Muscle of arm (tissue), 14 donors: ENCODE results near the gene RNF208. TPM values are rescaled to one million over a fixed set of nuclear protein-coding genes. Genes with fewer than 3 reads are reported as not detected.
"Not testable (repeated sequence)": the region's sequence is repeated elsewhere in the genome, so short reads cannot be mapped to it uniquely, and the experiment has no call there.

ENCODE experiments used
- DNase-seq: peaks from one replicate; pipeline ENCODE4 v3.0.0-alpha.2; 2013
- long read RNA-seq, 11 donors: transcript quantifications; one replicate each; lab custom pipeline, GENCODE V29; 2026
- polyA plus RNA-seq, 12 donors: library from polyadenylated mRNA; unstranded; fragments of 120-200 nt; gene quantifications; one replicate each; pipeline ENCODE4 v1.2.1, GENCODE V29; 2013; ENCODE audit not compliant: insufficient read length in 12 of 12

RNF208 gene
- 1 to 10 TPM in 10 of 12 donors, not detected in 2; 1.7 to 7.1 (median 2.3) TPM for polyA plus RNA-seq
- long read RNA-seq, donor 1, transcript RNF208-201 (1 exons, 1,077 nt) = major isoform, 5 of 5 reads
- long read RNA-seq, donor 1, partial matches to known transcripts = 0 of 5 reads
- long read RNA-seq, donor 1, other reads (novel, unspliced or antisense) = 0 of 5 reads
- long read RNA-seq, donor 2, partial matches to known transcripts = 0 of 3 reads
- long read RNA-seq, donor 2, other reads (novel, unspliced or antisense) = 0 of 3 reads
- long read RNA-seq, donor 3 = 0 reads
- long read RNA-seq, donor 4 = 0 reads
- long read RNA-seq, donor 5 = 0 reads
- long read RNA-seq, donor 6, partial matches to known transcripts = 0 of 3 reads
- long read RNA-seq, donor 6, other reads (novel, unspliced or antisense) = 0 of 3 reads
- long read RNA-seq, donor 7 = 0 reads
- long read RNA-seq, donor 8, partial matches to known transcripts = 0 of 3 reads
- long read RNA-seq, donor 8, other reads (novel, unspliced or antisense) = 0 of 3 reads
- long read RNA-seq, donor 9, partial matches to known transcripts = 0 of 1 reads
- long read RNA-seq, donor 9, other reads (novel, unspliced or antisense) = 0 of 1 reads
- long read RNA-seq, donor 10, partial matches to known transcripts = 0 of 1 reads
- long read RNA-seq, donor 10, other reads (novel, unspliced or antisense) = 0 of 1 reads
- long read RNA-seq, donor 11, partial matches to known transcripts = 0 of 2 reads
- long read RNA-seq, donor 11, other reads (novel, unspliced or antisense) = 0 of 2 reads

DNA sequence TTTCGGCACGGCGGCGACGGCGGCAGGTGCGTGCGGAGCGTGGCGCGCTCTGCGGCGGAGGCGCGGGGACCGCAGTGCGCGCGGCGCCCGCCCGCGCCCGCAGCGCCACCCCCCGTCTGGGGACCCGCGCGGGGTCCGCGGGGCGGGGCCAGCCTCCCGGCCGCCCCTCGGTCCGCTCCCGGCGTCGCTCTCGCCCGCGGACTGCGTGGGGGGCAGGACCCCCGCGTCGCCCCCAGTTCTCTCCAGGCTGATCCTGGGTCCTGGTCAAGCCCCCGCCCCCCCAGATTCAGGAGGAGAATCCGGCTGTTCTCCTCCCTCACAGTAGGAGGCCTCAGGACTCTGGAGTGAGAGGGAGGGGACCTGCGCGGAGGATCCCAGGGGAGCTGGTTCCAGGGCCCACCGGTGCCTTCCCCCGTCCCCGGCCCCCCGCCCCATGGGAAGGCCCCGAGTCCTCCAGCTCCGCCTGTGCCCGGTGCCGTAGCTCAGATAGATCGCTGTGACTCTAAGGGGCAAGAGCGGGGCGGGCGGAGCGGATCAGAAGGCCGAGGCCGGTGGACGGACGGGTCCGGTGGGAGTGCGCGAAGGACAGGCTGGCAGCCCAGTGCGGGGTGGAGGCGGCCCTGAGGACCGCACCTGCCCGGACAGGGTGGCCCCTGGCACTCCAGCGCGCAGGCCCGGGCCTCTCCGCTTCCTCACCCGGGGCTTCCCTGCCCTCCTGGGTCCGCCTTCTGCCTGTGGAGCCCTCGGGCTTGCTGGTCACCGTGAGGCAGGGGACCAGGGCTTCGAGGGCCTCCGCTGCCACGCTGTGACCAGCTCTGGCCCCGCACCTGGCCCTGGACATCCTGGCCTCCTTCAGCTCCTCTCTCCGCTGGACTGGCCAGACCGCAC is at the start of gene RNF208:
Gene RNF208 (minus strand): TSS at position 51 of the 888 bp plus-strand sequence. CDS start 1,028 bp downstream, outside the sequence.
- DNase-seq = no peak

DNA sequence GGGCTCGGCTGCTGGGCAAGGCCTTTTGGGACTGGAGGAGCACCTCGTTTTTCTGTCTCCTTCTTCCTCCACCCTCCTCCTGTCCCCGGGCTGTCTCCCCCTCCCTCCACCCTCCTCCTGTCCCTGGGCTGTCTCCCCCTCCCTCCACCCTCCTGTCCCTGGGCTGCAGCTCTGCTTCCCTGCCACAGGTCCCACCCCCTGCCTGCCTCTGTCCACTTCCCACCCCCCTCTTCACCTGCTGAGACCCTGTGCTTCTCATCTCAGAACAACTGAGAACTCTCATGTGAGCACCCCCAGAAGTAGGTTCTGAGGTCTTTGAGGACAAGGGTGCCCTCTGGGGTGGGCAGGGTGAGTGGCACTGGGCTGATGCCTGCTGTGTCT is 49.6 kb upstream of the RNF208 start:
- no peak for DNase-seq

GRCh38 chr9:137270929-137271695 is 49.1 kb upstream of the RNF208 start:
- DNase-seq = no peak

DNA sequence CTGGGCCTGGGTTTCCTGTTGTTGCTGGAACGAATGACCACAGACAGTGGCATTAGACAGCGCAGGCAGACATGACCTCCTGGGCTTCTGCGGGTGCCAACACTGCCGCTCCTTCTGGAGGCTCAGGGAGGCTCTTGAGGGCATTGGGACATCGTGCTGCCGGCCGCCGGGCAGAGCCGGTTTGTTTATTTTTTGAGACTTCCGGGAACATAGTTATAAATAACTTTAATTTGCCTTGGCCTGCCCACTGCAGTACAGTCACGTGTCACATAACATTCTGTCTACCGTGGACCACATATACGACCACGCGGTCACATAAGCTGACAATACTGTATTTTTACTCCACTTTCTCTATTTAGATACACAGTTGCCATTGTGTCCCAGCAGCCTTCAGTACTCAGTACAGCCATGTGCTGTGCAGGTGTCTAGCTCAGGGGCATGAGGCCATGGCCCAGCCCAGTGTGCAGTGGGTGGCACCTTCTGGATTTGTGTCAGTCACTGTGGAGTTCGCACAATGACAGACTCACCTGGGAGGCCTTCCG is 47.3 kb upstream of the RNF208 start:
- DNase-seq = no peak

DNA sequence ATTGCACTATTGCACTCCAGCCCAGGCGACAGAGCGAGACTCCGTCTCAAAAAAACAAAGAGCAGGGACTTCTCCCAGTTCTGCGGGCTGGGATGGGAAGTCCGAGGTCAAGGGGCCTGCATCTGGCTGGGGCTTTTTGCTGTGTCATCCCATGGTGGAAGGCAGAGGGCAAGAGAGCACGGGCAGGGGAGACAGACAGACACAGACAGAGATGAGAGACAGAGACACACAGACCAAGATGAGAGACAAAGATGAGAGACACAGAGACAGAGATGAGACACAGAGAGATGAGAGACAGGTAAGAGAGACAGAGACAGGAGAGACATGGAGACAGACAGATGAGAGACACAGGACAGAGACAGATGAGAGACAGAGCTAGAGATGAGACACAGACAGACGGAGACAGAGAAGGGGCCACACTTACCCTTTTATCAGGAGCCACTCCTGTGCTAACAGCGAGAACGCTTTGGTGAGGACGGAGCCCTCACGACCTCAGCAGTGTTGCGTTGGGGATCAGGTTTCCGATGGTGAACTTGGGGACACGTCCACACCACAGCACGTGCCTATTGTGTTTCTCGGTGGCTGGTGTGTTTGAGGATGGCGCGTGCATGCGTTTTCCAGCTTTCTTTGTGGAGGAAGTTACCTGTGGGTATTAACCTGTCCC is 46.6 kb upstream of the RNF208 start:
- no peak for DNase-seq

DNA sequence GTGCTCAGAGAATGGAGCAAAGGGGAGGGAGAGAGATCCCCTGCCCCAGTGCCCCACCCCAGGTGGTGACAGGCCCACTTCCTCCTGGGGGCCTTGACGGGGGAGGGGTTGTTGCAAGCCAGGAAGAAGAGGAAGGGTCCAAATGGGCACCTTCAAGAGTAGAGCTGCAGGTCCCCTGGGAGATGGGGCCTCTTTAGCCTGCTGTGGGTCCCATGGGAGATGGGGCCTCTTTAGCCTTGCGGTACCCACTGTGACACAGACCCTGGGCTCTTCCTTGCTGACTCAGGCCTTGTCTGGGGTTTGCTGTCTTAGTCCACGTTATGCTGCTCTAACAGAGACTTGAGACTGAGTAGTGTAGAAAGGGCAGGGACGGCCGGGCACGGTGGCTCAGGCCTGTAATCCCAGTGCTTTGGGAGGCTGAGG is 45.9 kb upstream of the RNF208 start:
- DNase-seq = no peak

GRCh38 chr9:137266585-137267453 is 44.8 kb upstream of the RNF208 start:
- no peak for DNase-seq

DNA sequence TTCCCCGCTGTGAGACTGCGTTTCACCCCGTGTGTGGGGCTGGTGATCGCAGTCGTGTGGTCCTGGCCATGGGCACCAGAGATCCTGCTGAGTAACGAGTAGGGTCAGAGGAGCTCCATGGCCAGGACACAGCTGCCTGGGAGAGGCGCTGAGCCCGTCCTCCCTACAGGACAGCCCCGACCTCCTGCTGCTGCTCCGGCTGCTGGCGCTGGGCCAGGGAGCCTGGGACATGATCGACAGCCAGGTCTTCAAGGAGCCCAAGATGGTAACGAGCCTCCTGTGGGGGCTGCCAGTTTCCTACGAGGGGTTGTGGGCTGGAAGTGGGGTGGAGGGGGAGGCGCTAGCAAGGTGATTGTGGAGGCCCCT is 44.1 kb upstream of the RNF208 start:
- DNase-seq = no peak

DNA sequence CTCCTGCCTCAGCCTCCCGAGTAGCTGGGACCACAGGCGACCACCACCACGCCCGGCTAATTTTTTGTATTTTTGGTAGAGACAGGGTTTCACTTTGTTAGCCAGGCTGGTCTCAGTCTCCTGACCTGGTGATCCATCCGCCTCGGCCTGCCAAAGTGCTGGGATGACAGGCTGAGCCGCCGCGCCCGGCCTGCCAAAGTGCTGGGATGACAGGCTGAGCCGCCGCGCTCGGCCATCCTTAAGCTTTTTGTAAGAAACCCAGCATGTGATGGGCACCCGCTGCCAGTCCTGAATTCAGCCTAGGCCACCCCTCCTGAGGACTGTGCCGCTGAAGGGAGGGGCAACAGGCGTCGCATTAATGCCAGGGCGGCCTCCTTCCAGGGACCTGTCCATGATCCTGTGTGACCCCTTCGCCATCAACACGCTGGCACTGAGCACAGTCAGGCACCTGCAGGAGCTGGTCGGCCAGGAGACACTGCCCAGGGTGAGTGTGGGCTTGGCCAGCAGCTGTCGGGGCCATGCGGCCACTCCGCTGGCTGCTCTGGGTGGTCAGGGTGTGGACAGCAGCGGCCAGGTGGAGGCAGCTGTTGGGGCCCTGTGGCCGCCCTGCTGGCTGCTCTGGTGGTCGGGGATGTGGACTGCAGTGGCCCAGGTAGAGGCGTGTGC is 43.6 kb upstream of the RNF208 start:
- no peak for DNase-seq

DNA sequence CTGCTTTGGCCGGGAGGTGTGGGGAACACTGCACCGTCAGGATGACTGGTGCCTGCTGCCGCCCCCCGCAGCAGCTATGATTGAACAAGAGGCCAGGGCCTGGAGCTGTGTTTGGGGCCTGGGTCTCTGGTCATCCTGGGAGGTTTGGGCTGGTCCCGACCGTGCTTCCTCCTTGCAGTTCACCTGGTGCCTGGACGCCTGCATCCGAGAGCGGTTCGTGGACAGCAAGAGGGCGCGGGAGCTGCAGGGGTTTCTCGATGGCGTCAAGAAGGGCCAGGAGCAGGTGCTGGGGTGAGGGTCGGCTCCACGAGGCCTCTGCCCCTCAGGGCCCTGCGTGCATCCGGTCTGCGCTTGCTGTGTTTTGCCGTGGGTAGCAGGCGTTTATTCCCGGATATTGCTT is 42.0 kb upstream of the RNF208 start:
- DNase-seq = no peak

DNA sequence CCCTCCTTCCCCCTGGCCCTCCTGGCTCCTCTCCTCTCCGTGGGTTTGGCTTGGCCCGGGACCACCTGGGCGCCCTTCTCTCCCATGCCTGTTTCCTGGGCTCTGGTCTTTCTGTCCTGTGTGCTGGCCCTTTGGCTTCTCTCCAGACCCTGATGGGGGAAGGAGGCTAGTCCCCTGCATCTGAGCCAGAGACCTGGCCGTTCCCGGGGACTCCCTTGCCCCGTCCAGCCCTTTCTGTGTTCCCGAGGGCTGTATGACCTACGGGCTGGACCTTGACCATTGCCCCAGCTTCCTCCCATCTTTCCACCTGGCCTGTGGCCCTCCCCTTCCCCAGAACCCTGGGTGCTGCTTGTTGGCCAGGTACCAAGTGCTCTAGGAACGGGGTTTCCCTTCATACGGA is 41.5 kb upstream of the RNF208 start:
- no peak for DNase-seq

DNA sequence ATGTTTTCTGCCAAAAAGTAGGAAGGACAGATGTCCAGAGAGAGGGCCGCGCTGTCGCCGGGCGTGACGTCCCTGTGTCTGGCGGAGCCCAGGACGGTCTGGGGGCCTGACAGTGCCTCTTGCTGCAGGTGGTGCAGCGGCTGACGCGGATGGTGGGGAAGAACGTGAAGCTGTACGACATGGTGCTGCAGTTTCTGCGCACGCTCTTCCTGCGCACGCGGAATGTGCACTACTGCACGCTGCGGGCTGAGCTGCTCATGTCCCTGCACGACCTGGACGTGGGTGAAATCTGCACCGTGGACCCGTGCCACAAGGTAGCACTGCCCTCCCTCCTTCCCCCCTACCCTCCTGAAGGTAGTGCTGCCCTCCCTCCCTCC is 40.9 kb upstream of the RNF208 start:
- DNase-seq = no peak

DNA sequence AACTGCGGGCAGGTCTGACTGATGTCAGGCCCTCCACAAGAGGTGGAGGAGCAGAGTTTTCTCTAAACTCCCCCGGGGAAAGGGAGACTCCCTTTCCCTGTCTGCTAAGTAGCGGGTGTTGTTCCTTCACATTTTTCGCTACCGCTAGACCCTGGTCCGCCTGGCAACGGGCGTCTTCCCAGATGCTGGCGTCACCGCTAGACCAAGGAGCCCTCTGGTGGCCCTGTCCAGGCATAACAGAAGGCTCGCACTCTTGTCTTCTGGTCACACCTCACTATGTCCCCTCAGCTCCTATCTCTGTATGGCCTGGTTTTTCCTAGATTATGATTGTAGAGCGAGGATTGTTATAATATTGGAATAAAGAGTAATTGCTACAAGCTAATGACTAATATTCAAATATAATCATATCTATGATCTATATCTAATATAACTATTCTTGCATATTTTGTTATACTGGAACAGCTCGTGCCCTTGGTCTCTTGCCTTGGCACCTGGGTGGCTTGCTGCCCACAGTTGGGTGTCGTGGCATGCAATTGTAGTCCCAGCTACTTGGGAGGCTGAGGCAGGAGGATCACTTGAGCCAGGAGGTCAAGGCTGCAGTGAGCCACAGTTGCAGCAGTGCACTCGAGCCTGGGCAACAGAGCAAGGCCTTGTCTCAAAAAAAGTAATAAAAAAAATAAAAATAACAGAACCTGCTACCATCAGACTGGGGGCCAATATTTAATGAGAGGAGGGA is 40.3 kb upstream of the RNF208 start:
- DNase-seq = not testable (repeated sequence)

DNA sequence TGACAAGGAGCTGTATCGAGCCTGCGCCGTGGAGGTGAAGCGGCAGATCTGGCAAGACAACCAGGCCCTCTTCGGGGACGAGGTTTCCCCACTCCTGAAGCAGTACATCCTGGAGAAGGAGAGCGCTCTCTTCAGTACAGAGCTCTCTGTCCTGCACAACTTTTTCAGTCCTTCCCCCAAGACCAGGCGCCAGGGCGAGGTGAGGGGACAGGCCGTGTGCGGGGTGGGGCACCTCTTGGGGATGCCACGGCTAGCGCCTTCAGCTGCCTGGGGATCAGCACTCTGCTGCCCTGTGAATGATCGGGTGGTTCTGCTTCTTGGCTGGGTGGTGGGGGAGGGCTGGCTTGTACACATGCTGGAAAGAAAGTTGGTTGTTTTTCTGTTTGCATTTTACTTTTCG is 34.8 kb upstream of the RNF208 start:
- DNase-seq = no peak

DNA sequence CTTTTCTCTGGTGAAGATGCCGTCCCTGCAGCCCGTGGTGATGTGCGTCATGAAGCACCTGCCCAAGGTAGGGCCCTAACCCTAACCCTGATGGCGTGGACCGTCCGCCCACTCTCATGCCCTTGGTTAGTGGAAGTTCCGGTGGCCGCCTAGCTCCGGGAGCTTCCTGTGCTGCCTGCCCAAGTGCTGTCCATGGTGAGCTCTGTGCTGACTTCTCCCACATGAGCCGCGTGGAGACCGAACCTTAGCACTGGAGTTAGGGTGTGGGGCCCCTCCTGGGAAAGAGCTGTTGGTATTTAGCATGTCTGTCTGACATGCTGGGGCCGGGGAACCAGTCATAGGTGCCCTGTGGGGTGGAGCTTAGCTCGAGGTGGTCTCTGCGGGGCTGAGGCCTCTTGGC is 34.3 kb upstream of the RNF208 start:
- DNase-seq = no peak

DNA sequence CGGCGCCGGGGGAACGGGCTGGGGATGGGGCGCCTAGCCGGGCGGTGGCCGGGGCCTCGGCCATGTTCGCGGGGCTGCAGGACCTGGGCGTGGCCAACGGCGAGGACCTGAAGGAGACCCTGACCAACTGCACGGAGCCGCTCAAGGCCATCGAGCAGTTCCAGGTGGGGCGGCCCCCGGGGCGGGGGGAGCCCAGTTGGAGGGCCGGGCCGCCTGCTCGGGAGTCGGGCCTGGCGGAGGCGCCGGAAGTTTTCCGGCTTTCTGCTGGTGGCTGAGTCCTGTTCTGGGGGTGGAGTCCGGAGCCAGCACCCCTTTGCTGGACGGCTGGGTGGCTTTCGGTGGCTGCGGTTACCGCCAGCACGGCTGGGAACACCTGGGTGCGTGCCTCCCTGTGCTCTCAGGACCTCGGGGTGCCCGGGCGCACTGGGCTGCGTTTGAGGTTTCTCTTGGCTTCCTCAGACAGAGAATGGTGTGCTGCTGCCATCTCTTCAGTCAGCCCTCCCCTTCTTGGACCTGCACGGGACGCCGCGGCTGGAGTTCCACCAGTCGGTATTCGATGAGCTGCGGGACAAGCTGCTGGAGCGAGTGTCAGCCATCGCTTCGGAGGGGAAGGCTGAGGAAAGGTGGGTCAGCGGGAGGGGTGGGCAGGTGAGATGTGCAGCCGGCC is 33.5 kb upstream of the RNF208 start:
- DNase-seq = no peak

- DNase-seq = peak; percentile 93
Measured at GRCh38 chr9:137254624-137255447, 32.8 kb upstream of the RNF208 start, which contains the start of gene NELFB. Gene NELFB, plus strand, starts transcription at chr9:137255327.
